Measurements from ENCODE around the gene ABHD6. TPM values are rescaled to one million over a fixed set of nuclear protein-coding genes. Genes with fewer than 3 reads are reported as not detected.

Gene ABHD6
- total RNA-seq, 4 donors from 2014 or later, result 19.2 to 31.0 (median 21.5) TPM

DNA sequence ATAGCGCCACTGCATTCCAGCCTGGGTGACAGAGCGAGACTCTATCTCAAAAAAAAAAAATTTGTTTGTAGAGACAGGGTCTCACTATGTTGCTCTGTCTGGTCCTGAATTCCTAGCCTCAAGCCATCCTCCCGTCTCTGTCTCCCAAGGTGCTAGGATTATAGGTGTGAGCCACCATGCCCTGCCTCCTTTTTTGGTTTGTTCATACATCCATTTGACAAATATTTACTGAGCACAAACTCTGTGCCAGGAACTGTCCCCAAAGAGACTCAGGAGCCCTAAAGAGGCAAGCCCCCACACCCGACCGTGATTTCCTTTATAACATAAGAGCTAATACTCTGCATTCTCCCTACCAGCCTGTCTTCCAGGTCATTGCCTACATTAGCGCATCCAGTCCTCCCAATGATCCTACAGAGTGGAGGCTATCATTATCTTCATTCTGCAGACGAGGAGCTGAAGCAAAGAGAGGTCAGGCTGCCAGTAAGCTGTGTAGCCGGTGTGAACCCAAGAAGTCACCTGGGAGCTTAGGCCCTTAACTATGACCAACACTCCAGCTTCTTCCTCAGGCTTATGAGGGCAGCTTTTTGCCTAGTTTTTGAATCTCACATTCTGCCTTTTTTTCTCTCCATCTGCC is 88.8 kb downstream of the ABHD6 start:
- TF ChIP-seq, protein P1, sequence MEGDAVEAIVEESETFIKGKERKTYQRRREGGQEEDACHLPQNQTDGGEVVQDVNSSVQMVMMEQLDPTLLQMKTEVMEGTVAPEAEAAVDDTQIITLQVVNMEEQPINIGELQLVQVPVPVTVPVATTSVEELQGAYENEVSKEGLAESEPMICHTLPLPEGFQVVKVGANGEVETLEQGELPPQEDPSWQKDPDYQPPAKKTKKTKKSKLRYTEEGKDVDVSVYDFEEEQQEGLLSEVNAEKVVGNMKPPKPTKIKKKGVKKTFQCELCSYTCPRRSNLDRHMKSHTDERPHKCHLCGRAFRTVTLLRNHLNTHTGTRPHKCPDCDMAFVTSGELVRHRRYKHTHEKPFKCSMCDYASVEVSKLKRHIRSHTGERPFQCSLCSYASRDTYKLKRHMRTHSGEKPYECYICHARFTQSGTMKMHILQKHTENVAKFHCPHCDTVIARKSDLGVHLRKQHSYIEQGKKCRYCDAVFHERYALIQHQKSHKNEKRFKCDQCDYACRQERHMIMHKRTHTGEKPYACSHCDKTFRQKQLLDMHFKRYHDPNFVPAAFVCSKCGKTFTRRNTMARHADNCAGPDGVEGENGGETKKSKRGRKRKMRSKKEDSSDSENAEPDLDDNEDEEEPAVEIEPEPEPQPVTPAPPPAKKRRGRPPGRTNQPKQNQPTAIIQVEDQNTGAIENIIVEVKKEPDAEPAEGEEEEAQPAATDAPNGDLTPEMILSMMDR (IDR thresholded peaks at IDR 0.05), result no peak
- DNase-seq (ENCODE audit: low spot score) (no peak), ATAC-seq (ENCODE audit: low FRiP score) (no peak)

DNA sequence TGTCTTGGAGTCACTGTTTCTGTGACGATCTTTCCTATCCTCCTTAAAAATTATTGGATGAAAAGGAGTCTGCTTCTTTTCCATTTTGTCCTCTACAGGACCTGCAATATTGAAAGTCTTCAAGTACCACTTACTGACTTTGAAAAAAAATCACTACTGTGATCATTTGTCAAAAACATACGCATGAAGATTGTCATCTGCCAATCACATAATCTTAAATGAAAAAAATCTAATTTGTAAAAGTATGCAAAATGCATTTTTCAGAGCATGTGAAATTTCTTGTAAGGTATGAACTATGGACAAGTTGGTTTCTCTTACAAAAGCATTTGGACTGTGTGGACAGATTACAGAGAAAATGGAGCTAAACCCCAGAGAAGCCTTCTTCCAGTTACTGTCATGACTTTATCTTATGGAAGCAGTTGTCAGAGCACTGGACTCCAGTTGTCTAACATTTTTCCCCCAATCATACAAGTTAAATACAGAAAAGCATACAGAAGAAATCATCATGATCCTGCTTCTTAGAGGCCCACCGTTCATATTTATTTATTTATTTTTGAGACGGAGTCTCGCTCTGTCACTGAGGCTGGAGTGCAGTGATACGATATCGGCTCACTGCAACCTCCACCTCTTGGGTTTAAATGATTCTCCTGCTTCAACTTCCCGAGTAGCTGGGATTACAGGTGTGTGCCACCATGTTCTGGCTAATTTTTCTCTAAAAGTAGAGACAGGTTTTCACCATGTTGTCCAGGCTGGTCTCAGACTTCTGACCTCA is 91.7 kb downstream of the ABHD6 start:
- no peak for DNase-seq (ENCODE audit: low spot score)
- TF ChIP-seq, protein P1 (IDR thresholded peaks at IDR 0.05), result no peak
- no peak for ATAC-seq (ENCODE audit: low FRiP score)

DNA sequence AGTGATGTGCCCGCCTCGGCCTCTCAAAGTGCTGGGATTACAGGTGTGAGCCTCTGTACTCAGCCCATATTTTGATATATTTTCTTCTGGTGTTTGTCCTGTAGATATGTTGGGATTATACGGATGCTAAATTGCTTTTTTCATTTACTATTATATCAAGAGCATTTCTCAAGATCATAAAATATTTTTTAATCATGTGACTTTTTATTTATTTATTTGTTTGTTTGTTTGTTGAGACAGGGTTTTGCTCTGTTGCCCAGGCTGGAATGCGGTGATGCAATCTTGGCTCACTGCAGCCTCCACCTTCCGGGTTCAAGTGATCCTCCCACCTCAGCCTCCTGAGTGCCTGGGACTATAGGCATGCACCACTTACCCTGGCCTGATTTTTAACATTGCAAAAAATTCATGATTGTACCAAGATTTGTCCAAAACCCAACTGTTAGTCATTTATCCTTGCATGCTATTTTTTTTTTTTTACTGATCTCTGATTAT is 92.4 kb downstream of the ABHD6 start:
- TF ChIP-seq, protein P1 (IDR thresholded peaks at IDR 0.05), result no peak
- ATAC-seq (ENCODE audit: low FRiP score), result no peak
- DNase-seq (ENCODE audit: low spot score), result no peak

DNA sequence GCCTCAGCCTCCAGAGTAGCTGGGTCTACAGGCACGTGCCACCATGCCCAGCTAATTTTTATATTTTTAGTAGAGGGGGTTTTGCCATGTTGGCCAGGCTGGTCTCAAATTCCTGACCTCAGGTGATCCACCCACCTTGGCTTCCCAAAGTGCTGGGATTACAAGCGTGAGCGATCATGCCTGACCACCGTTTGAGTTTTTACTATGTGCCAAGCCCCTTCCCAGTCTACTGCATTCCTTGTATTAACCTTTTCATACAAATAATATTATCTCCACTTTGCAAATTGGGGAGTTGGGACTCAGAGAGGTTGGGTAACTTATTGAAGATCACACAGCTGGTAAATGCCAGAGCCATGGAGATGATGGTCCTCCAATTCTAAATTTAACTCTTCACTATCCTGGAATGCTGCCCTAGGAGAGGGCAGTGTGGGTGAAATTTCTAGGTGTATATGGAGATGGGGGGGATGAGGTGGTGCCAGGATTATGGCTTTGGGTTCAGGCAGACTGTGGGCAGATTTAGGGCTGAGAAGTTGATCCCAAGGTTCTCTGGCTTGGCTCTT is 94.1 kb downstream of the ABHD6 start:
- ATAC-seq (ENCODE audit: low FRiP score) (no peak), DNase-seq (ENCODE audit: low spot score) (no peak)
- TF ChIP-seq, protein P1 (IDR thresholded peaks at IDR 0.05), result no peak

DNA sequence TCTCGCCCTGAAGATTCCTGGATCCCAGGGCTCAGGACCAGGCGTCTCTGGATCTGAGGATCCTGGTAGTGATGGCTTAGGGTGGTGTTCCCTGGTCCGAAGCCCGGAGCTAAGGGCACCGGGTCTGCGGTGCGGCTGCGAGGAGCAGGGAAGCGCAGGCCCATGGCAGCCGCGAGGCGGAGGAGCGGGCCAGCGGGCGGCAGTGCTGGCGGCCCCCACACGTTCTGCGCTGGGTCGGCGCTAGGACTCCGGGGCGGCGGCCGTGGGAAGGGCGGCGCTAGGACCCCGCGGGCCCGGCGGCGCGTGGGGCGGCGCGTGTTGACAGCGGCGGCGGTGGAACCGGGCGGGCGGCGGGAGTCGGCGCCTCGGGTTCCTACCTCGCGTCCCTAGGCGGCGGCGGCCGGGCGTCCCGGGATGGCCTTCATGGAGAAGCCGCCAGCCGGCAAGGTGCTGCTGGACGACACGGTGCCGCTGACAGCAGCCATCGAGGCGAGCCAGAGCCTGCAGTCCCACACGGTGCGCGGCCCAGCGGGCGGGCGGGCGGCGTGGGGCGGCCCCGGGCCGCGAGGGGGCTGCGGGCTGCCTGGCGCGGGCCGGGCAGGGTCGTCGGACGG is 95.1 kb downstream of the ABHD6 start, which contains the start of gene PXK:
PXK (plus strand) TSS at position 318 of the 614 bp plus-strand sequence; CDS start at position 415, 97 bp downstream.
- peak; percentile 92 for ATAC-seq (ENCODE audit: low FRiP score)
- DNase-seq (ENCODE audit: low spot score), result peak; percentile 42
- TF ChIP-seq, protein P1 (IDR thresholded peaks at IDR 0.05), result no peak

DNA sequence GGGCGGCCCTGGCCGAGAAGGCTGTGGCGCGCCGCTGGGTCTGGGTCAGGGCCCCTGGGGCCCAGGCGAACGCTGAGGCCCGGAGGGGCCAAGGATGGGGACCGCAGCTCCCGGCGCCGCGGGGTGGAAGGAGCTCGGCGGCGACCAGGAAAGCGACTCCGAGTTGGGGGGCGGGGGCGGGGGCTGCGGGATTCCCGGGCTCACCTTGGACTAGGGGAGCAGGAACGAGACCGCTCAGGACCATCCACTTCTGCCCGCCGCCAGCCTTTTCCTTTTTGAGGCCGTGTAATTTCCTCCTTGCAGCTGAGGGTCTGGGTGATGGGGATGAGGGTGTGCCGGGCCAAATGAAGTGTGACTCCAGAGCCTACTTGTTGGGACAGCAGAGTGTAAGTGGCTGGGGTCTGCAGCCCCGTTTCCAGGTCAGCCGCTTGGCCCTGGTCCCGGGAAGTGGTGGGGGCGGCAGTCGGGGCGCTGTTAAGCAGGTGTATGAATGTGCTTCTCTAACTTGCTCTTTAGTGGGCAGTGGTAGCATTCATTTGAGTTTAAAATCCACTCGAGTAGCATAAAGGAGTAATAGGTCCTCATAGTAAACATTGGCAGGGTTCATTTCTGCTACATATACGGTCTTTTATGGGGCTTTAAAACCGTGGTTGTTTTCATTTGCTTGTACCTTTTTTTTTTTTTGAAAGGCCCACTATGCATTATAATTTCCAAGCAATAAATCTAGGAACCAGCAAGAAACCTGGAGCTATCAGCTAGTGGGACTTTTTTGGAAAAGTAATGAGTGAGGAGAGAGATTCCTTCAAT is 95.8 kb downstream of the ABHD6 start:
- DNase-seq (ENCODE audit: low spot score), result no peak
- peak; percentile 37 for ATAC-seq (ENCODE audit: low FRiP score)

More for the DNA sequence above, 95.8 kb downstream of the ABHD6 start:
- TF ChIP-seq, protein P1 (IDR thresholded peaks at IDR 0.05), result no peak

All from omental fat pad (tissue), 4 donors.